ENCODE results near the gene LMBR1L.

GRCh38 chr12:49133014-49133413 is 22.4 kb upstream of the LMBR1L start:
- TF ChIP-seq POLR2A (IDR thresholded peaks at IDR 0.05; ENCODE audit: low read depth, low read length) (no peak), EZH2 (IDR thresholded peaks at IDR 0.05; ENCODE audit: borderline replicate concordance, control insufficient read depth, low read depth, low read length) (no peak), CTCF (IDR thresholded peaks at IDR 0.05 in 2 of 3, conservative IDR thresholded peaks at IDR 0.05 in 1 of 3; ENCODE audit: control insufficient read depth in 2 of 3, extremely low read depth in 1 of 3, insufficient read depth in 1 of 3, low read depth in 3 of 3, low read length in 3 of 3) (no peak)

Measured in GM12878 (cell line).